DOHH2 (cell line): ENCODE results near the gene COA7.

Experiments
- CTCF ChIP-seq: fragments of 200-600 bp; sonication (generic); IDR thresholded peaks from one replicate; pipeline ENCODE4 v1.5.1; 2014; ENCODE audit warnings: antibody characterized with exemption, mild to moderate bottlenecking, low read depth, low read length; ENCODE audit not compliant: poor library complexity, severe bottlenecking
- EZH2phosphoT487 ChIP-seq: fragments of 200-600 bp; sonication (generic); IDR thresholded peaks from 2 replicates; pipeline ENCODE4 v1.6.1; 2017; ENCODE audit warnings: borderline replicate concordance, mild to moderate bottlenecking, antibody characterized with exemption, low read length, moderate library complexity, mixed read lengths

- TF ChIP-seq CTCF (no peak), EZH2phosphoT487 (no peak)
Measured at GRCh38 chr1:52679048-52679447, 19.1 kb downstream of the COA7 start.
